Measurements from ENCODE around the gene FLT3LG.

DNA sequence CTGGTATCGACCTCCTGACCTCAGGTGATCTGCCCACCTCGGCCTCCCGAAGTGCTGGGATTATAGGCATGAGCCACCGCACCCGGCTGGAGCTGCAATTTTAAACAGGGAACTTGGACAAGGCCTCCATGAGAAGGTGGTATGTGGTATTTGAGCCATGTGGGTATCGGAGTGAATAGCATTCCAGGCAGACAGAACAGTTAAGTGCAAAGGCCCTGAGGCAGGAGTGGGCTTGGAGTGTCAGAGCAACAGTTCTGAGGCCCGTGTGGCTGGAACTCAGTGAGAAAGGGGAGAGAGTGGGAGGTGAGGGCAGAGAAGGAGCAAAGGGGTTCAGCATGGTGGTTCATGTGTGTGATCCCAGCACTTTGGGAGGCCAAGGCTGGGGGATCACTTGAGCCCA is 56.7 kb downstream of the FLT3LG start:
- TF ChIP-seq, protein P1, sequence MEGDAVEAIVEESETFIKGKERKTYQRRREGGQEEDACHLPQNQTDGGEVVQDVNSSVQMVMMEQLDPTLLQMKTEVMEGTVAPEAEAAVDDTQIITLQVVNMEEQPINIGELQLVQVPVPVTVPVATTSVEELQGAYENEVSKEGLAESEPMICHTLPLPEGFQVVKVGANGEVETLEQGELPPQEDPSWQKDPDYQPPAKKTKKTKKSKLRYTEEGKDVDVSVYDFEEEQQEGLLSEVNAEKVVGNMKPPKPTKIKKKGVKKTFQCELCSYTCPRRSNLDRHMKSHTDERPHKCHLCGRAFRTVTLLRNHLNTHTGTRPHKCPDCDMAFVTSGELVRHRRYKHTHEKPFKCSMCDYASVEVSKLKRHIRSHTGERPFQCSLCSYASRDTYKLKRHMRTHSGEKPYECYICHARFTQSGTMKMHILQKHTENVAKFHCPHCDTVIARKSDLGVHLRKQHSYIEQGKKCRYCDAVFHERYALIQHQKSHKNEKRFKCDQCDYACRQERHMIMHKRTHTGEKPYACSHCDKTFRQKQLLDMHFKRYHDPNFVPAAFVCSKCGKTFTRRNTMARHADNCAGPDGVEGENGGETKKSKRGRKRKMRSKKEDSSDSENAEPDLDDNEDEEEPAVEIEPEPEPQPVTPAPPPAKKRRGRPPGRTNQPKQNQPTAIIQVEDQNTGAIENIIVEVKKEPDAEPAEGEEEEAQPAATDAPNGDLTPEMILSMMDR (IDR thresholded peaks at IDR 0.05; ENCODE audit: low read length), result no peak
- TF ChIP-seq EZH2 (optimal IDR thresholded peaks at IDR 0.05; ENCODE audit: low read depth, low read length), result no peak
- TF ChIP-seq EZH2phosphoT487 (IDR thresholded peaks at IDR 0.05; ENCODE audit: low read length), result no peak
